ENCODE results near the gene RRP9.
A peak's percentile ranks its signal among the peaks of the same experiment; 100 is the strongest.

The RRP9 gene

DNA sequence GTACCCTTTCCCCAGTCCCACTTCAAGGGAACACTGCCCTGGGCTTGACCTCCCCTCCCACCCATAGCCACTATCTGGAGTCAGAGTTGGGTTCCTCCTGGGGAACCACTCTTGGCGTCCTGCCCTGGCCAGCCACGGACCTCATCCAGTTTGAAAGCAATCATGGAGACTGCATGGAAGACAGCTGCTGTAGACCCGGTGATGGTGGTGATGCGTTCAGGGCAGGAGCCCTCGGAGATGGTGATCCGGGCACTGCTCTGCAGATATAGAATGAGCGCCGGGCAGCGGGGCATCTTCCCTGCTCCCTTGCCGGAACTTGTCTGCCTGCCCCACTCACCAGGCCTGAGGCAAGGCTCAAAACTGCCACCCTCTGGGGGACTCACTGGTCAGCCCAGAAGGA lies 18.7 kb upstream of the RRP9 start:
- no peak overlapping the region for H3K27ac ChIP-seq
- no peak for DNase-seq (ENCODE audit: low spot score)

DNA sequence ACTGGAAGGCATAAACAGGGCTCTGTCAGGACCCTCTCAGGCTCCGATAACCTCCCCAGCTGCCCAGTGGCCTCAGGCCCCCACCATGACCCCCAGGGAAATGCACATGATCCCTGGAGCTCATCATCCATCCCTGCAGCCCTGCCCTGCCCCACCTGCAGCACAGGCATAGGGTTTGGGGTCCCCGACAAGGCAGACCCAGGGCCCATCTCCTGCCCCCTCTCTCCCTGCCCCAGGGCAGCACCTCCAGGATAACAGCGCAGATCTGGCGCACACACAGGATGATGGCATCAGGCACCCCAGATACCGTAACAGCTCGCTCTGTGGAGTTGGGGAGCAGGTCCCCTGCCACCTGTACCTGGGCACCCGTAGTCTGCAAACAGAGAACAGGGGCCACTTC lies 17.9 kb upstream of the RRP9 start:
- H3K27ac ChIP-seq = no peak overlapping the region
- TF ChIP-seq, protein P1, sequence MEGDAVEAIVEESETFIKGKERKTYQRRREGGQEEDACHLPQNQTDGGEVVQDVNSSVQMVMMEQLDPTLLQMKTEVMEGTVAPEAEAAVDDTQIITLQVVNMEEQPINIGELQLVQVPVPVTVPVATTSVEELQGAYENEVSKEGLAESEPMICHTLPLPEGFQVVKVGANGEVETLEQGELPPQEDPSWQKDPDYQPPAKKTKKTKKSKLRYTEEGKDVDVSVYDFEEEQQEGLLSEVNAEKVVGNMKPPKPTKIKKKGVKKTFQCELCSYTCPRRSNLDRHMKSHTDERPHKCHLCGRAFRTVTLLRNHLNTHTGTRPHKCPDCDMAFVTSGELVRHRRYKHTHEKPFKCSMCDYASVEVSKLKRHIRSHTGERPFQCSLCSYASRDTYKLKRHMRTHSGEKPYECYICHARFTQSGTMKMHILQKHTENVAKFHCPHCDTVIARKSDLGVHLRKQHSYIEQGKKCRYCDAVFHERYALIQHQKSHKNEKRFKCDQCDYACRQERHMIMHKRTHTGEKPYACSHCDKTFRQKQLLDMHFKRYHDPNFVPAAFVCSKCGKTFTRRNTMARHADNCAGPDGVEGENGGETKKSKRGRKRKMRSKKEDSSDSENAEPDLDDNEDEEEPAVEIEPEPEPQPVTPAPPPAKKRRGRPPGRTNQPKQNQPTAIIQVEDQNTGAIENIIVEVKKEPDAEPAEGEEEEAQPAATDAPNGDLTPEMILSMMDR (IDR thresholded peaks at IDR 0.05) = no peak
- no peak for DNase-seq (ENCODE audit: low spot score)
- no peak overlapping the region for H3K4me3 ChIP-seq

More for the DNA sequence above, 18.7 kb upstream of the RRP9 start:
- TF ChIP-seq, protein P1 (IDR thresholded peaks at IDR 0.05) = no peak
- no peak overlapping the region for H3K4me3 ChIP-seq

DNA sequence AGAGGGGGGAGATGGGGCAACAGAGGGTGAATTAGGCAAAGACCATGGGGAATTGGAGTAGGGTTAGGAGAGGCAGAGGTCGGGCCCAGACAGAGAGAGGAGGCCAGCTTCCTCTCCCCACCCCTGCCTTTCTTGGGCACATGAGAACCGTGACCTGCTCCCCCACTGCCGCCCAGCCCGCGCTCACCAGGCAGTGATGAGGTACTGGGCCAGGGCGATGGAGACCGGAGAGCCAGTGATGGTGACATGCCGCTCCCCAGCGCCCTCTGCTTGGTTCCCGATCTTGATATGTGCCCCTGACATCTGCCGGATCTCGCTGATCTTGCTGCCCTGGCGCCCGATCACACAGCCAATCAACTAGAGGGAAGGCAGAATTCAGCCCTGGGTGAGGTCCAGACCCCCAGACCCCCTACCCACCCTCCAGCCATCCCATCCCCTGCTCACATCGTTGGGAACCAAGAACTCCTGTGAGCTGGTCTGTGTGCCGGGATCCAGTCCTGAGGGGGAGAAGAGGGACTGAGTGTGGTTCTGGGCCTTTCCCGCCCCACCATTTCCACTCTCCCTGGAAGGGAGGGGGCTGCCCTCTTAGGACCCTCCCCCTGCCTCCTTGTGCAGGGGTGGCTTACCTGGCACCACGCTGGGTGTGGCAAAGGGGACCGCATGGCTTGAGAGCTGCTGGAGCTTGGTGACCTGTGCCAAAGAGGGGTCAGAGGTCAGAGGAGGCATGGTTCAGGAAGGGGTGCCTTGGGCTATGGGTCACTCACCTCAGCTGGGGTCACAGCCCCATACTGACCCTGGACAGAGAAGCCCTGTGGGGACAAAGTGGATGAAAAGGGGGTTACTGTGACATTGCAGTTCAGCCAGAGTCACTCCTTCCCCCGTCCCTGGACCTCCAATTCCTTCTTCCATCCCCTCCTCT lies 17.2 kb upstream of the RRP9 start:
- no peak overlapping the region for H3K4me3 ChIP-seq
- TF ChIP-seq, protein P1 (IDR thresholded peaks at IDR 0.05) = no peak
- DNase-seq (ENCODE audit: low spot score) = no peak
- H3K27ac ChIP-seq = no peak overlapping the region

DNA sequence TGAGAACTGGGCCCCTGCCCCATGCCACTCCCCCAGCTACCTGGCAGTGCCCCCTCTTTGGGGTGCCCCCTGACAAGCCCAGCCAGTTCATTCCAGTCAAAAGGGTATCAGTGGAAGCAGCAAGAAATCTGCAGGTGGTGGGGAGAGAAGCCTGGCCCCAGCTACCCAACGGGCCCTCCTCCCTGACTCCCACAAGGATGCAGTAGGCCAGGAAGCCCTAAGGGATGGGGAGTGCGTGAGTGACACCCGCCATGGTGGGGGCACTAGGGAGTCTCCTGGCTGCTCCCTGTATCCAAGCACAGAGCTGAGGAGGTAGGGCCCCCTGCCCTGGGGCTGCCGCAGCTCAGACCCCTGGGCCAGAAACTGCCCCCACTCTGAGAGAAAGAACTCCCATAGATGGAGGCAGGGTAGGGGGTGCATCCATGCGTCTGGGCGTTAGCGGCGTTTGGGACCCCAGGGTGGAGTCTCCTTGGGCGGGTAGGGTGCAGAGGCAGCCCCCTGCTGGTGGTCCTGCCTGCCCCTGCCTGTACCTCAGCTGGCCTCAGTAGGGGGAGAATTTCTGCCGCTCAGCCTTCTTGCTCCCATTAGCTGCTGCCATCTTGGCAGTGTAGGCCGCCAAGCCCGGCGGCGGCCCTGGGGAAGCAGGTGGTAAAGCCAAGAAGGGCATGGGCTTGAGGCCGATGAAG lies 16.0 kb upstream of the RRP9 start:
- no peak overlapping the region for H3K27ac ChIP-seq
- no peak for DNase-seq (ENCODE audit: low spot score)
- H3K4me3 ChIP-seq = no peak overlapping the region
- TF ChIP-seq, protein P1 (IDR thresholded peaks at IDR 0.05) = no peak

DNA sequence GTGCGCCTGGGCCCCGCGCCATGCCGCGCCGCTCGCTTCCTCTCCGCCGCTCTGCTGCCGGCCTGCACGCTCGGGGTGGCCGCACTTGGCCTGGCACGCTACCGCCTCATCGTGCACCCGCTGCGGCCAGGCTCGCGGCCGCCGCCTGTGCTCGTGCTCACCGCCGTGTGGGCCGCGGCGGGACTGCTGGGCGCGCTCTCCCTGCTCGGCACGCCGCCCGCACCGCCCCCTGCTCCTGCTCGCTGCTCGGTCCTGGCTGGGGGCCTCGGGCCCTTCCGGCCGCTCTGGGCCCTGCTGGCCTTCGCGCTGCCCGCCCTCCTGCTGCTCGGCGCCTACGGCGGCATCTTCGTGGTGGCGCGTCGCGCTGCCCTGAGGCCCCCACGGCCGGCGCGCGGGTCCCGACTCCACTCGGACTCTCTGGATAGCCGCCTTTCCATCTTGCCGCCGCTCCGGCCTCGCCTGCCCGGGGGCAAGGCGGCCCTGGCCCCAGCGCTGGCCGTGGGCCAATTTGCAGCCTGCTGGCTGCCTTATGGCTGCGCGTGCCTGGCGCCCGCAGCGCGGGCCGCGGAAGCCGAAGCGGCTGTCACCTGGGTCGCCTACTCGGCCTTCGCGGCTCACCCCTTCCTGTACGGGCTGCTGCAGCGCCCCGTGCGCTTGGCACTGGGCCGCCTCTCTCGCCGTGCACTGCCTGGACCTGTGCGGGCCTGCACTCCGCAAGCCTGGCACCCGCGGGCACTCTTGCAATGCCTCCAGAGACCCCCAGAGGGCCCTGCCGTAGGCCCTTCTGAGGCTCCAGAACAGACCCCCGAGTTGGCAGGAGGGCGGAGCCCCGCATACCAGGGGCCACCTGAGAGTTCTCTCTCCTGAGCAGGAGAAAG lies 14.4 kb upstream of the RRP9 start:
- no peak for DNase-seq (ENCODE audit: low spot score)
- H3K27ac ChIP-seq = peak overlapping the region; percentile 62 to 67
- TF ChIP-seq, protein P1 (IDR thresholded peaks at IDR 0.05) = peak; percentile 38
- peak overlapping the region; percentile 59 for H3K4me3 ChIP-seq

DNA sequence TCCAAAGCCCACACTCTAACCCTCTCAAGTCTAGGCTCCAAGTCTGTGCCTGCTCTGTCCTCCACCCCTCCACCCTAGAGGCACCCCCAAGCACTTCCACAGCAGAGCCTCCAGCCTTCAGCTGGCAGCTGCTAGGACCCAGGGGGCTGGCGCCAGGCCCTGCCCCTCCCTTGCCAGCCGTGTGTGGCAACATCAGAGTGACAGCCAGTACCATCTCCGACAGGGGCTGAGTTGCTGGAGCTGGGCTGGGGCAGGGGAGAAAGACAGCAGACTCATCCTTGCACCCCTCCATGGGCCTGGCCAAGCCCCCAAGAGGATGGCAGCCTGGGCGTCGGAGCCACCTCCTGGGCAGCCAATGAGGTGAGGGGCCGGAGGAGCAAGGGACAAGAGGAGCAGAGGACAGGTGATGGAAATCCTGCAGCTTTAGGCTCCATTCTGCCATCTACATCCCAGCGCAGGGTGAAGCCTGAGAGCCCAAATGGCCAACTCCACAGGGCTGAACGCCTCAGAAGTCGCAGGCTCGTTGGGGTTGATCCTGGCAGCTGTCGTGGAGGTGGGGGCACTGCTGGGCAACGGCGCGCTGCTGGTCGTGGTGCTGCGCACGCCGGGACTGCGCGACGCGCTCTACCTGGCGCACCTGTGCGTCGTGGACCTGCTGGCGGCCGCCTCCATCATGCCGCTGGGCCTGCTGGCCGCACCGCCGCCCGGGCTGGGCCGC lies 13.6 kb upstream of the RRP9 start, which contains the start of gene GPR62:
GPR62 (plus strand) TSS at position 207 of the 718 bp plus-strand sequence; CDS start at position 479, 272 bp downstream.
- peak within 1 kb of the TSS; percentile 62 to 67 for H3K27ac ChIP-seq
- TF ChIP-seq, protein P1 (IDR thresholded peaks at IDR 0.05) = no peak
- peak within 1 kb of the TSS; percentile 59 for H3K4me3 ChIP-seq
- DNase-seq (ENCODE audit: low spot score) = no peak

All from coronary artery (tissue), 2 donors.